Neutrophil (primary cell): ENCODE results near the gene STIL.

Experiments
- H3K27ac ChIP-seq: fragments of 200-600 bp; sonication (generic); 2 replicates; pipeline ENCODE4 v1.5.1; 2016; ENCODE audit warnings: mild to moderate bottlenecking, moderate library complexity
- H3K27me3 ChIP-seq: fragments of 200-600 bp; sonication (generic); 2 replicates; pipeline ENCODE4 v1.6.0; 2016; ENCODE audit warnings: mild to moderate bottlenecking
- H3K36me3 ChIP-seq: fragments of 200-600 bp; sonication (generic); 2 replicates; pipeline ENCODE4 v1.5.1; 2017
- H3K4me1 ChIP-seq, 2 experiments: fragments of 200-600 bp in 1 of 2; sonication (generic) in 1 of 2; 1 replicate in 1 of 2; 2 replicates in 1 of 2; pipeline versions ENCODE4 v1.5.1 to v1.6.1; 2013 to 2016; ENCODE audit warnings: low read depth in 1 of 2, low read length in 1 of 2, mild to moderate bottlenecking in 1 of 2, moderate library complexity in 1 of 2; ENCODE audit not compliant: control insufficient read depth in 1 of 2, insufficient read depth in 1 of 2
- H3K4me3 ChIP-seq, 2 experiments: fragments of 200-600 bp in 1 of 2; sonication (generic) in 1 of 2; 1 replicate in 1 of 2; 2 replicates in 1 of 2; pipeline ENCODE4 v1.5.1; 2013 to 2016; ENCODE audit warnings: low read depth in 1 of 2, low read length in 1 of 2, mild to moderate bottlenecking in 1 of 2, moderate library complexity in 1 of 2
- H3K9me3 ChIP-seq: fragments of 200-600 bp; sonication (generic); 2 replicates; pipeline ENCODE4 v1.5.1; 2016
- TF ChIP-seq, protein P1 (sequence below): fragments of 200-600 bp; sonication (generic); IDR thresholded peaks from 2 replicates; pipeline ENCODE4 v1.5.1; 2016; ENCODE audit warnings: antibody characterized with exemption

The STIL gene

DNA sequence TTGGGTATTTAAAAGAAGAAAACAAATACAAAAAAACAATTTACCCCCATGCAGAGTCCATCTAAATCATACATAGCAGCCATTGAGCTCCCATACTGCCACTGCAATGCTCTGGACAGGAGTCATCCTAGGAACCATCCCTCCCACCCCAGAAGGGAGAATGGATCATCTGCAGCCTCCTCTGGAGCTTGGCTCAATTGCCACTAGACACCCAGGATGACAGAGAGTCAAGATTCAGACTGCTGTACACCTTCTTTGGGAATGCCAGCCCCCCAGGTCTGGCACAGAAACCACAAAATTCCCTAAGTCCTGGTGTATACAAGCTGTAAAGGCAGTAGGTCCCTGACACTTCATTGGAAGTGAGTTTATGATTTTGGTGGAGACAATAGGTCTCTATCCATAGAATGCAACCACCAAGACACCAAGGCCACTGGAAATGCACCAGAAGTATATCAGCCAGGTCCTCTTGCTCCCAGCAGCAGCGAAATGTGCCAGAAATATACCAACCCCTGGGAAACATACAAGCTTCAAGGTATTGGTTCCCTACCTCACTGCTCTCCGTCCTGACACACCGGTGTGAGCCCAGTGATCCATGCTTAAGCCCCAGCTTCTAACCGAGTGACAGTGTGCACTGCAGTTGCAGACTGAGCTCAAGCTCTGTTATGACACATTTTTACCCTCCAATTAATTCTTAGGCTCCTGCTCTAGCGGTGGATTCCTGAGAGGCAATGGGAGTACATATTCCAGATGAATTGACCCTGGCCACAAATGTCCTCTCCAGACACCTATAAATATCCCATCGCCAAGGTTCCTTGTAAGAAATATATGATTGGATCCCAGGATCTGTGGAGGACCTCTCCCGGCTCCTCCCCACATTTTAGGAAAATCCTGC lies 86.4 kb downstream of the STIL start:
- no peaks in the 10 kb centered on the region for H3K36me3 ChIP-seq
- H3K27me3 ChIP-seq, result peaks cover 100% of the 10 kb centered on the region
- H3K27ac ChIP-seq, result no peak overlapping the region

DNA sequence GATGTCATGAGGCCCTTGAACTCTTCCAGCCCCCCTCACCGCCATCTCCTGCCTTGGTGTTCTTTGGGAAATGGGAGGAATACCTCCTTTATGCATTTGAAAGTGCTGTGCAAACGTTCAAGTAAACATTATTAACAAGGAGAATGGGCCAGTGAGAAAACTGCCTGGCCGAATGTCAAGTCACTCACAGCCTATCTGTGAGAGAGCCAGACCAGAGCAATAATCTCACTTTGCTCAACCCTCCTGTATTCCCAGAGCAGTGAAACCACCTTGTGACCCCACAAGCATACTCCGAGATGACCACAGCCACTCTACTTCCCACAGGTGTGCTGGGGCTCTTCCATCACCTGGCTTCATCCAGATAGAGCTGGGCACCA lies 87.1 kb downstream of the STIL start:
- Histone ChIP-seq H3K27ac (no peak overlapping the region), H3K9me3 (no peaks in the 10 kb centered on the region), H3K27me3 (peaks cover 100% of the 10 kb centered on the region), H3K4me3 (no peak overlapping the region), H3K36me3 (no peaks in the 10 kb centered on the region), H3K4me1 (peaks cover 15 to 35% of the 10 kb centered on the region in 2 experiments)
- TF ChIP-seq, protein P1, sequence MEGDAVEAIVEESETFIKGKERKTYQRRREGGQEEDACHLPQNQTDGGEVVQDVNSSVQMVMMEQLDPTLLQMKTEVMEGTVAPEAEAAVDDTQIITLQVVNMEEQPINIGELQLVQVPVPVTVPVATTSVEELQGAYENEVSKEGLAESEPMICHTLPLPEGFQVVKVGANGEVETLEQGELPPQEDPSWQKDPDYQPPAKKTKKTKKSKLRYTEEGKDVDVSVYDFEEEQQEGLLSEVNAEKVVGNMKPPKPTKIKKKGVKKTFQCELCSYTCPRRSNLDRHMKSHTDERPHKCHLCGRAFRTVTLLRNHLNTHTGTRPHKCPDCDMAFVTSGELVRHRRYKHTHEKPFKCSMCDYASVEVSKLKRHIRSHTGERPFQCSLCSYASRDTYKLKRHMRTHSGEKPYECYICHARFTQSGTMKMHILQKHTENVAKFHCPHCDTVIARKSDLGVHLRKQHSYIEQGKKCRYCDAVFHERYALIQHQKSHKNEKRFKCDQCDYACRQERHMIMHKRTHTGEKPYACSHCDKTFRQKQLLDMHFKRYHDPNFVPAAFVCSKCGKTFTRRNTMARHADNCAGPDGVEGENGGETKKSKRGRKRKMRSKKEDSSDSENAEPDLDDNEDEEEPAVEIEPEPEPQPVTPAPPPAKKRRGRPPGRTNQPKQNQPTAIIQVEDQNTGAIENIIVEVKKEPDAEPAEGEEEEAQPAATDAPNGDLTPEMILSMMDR, result no peak

More for the DNA sequence above, 86.4 kb downstream of the STIL start:
- no peak overlapping the region for H3K4me3 ChIP-seq
- TF ChIP-seq, protein P1, result no peak
- peaks cover 19 to 42% of the 10 kb centered on the region in 2 experiments for H3K4me1 ChIP-seq
- H3K9me3 ChIP-seq, result no peaks in the 10 kb centered on the region

DNA sequence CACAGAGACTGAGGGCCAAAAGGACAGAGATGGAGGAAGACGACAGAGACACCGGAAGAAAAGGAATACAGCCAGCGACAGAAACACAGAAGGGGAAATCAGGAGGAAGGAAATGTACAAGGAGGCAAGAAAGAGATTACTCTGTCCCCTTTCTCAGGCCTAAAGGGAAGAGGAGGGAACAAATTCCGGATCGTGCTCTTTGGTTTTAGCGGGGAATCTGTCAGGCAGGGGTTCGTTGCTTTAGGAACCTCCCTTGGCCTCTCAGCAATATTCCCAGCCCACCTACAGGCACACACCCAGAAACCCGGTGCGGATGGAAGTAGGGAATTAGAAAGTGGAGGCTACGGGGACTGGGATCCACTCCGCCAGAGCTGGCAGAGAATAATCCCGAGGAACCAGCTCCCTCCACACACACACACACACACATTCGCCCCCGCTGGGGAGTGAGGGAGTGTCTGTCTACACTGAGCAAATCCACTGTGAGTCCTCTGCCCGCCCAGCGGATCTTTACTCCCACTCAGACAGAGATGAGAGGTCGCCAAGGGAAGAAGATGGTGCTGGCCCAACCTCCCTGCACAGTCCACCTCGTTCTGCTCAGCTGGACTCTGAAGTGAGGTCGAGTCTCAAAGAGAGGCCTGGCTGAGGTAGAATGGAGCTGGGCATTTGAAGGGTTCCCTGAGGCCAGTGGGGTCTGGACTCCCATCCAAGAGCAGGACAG lies 87.7 kb downstream of the STIL start:
- Histone ChIP-seq H3K4me3 (no peak overlapping the region), H3K36me3 (no peaks in the 10 kb centered on the region), H3K27me3 (peaks cover 100% of the 10 kb centered on the region), H3K27ac (no peak overlapping the region), H3K9me3 (no peaks in the 10 kb centered on the region), H3K4me1 (peaks cover 9 to 30% of the 10 kb centered on the region in 2 experiments)
- TF ChIP-seq, protein P1, result no peak

DNA sequence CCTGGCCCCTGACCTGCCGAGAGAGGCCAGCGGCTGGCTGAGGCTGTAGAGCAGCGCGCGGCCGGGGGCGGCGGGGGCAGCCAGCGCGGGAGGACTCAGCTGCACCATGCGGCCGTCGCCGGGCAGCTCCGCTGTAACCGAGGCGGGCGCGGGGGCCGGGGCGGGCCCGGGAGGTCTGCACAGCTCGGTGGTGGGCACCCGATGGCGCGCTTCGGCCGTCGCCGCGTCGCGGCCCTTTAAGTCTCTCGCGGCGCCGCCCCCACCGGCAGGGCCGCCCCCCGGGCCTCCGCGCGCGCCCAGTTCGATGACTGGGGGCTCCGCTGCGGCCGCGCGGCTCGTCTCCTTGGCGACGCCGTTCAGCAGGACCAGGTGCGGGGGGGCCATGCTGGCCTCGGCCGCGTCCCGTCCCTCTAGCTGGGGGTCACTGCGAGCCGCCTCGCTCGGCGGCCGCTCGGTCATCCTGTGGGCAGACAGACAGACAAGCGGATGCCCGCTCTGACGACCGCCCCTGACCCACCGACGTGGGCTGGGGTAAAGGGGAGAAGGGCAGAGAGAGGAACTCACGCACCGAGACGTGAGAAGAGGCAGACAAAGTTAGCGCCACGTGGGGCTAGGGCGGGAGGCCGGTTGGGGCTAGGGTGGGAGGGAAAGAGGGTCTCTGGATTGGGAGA lies 88.4 kb downstream of the STIL start:
- Histone ChIP-seq H3K36me3 (no peaks in the 10 kb centered on the region), H3K4me3 (no peak overlapping the region), H3K27ac (no peak overlapping the region), H3K27me3 (peaks cover 96% of the 10 kb centered on the region), H3K4me1 (peaks cover 3 to 23% of the 10 kb centered on the region in 2 experiments), H3K9me3 (no peaks in the 10 kb centered on the region)
- TF ChIP-seq, protein P1, result no peak

DNA sequence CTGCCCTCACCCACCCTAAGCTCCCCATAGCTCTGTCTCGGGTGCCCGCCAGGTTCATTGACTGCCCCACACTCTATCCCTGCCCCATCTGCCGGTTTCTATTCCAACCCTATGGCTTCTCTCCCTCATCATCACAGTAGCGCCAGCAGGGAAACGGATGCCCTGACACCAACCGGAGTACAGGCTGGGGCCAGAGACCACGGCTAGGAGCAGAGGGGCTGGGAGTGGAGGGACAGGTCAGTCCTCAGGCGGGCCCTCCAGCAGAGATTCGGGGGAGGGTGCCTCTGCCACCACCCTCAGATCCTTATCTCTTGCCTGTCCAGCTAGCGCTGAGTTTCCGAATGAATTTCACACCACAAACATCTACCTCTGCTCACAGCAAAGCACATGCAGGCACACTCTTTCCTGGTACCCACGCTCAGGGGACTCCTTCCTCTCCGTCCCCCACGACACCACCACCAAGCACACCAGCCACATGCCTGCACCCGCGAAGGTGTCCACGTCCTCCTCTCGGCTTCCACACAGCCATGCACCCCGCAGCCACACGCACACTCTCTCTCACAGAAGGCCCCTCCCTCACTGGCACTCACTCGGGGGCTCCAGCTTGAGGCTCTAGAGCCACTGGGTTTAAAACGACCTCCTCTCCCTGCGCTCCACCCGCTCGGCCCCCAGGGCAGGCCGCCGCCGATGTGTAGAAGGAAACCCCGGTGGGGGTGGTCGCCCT lies 89.1 kb downstream of the STIL start:
- TF ChIP-seq, protein P1, result no peak
- Histone ChIP-seq H3K4me3 (no peak overlapping the region), H3K27ac (no peak overlapping the region), H3K36me3 (no peaks in the 10 kb centered on the region), H3K4me1 (peaks cover 0 to 15% of the 10 kb centered on the region in 2 experiments), H3K27me3 (peaks cover 92% of the 10 kb centered on the region), H3K9me3 (no peaks in the 10 kb centered on the region)
